Calu3 (cell line): ENCODE results near the gene TNNT2. TPM values are rescaled to one million over a fixed set of nuclear protein-coding genes. Genes with fewer than 3 reads are reported as not detected.

Source experiments
- BruUV-seq: library from RNA; stranded (reverse); fragments of 400-500 nt; replicated peaks from 2 replicates; lab custom pipeline; 2021; lab: Mats Ljungman, UMichigan
- CTCF ChIA-PET: fragments of 300-600 bp; sonication (Branson Sonifier 250); formaldehyde crosslinking; loops from one replicate; lab custom pipeline; 2022; ENCODE audit warnings: antibody characterized with exemption; lab: Charles Lee
- DNase-seq: peaks from one replicate; pipeline ENCODE4 v3.0.0; 2022
- H3K27ac Mint-ChIP-seq: one replicate; pipeline ENCODE4 v1.8.0; 2022; ENCODE audit warnings: mixed read lengths; ENCODE audit not compliant: unreplicated experiment
- H3K27me3 Mint-ChIP-seq: one replicate; pipeline ENCODE4 v1.8.0; 2022; ENCODE audit warnings: mixed read lengths; ENCODE audit not compliant: unreplicated experiment
- H3K36me3 Mint-ChIP-seq: one replicate; pipeline ENCODE4 v1.8.0; 2022; ENCODE audit warnings: mild to moderate bottlenecking, moderate library complexity, mixed read lengths; ENCODE audit not compliant: insufficient read depth, unreplicated experiment
- H3K4me1 Mint-ChIP-seq: one replicate; pipeline ENCODE4 v1.8.0; 2022; ENCODE audit warnings: mild to moderate bottlenecking, low read depth, mixed read lengths; ENCODE audit not compliant: unreplicated experiment
- H3K4me3 Mint-ChIP-seq: one replicate; pipeline ENCODE4 v1.8.0; 2022; ENCODE audit warnings: mild to moderate bottlenecking, low read depth, moderate library complexity, mixed read lengths; ENCODE audit not compliant: unreplicated experiment
- H3K9me3 Mint-ChIP-seq: one replicate; pipeline ENCODE4 v1.8.0; 2022; ENCODE audit warnings: low read depth, mixed read lengths; ENCODE audit not compliant: unreplicated experiment
- CTCF ChIP-seq: fragments of 200-600 bp; IDR thresholded peaks from one replicate; pipeline ENCODE4 v1.8.0; 2022; ENCODE audit warnings: antibody characterized with exemption; ENCODE audit not compliant: unreplicated experiment
- intact Hi-C: fragments of 100-400 bp; cut with micrococcal nuclease; formaldehyde crosslinking; loops from one replicate; pipeline ENCODE4 v1.10.0; 2022; ENCODE audit not compliant: unreplicated experiment
- total RNA-seq: library from RNA; stranded (reverse); gene quantifications from 2 replicates; pipeline ENCODE4 v1.2.3, GENCODE V29; 2022

The TNNT2 gene
- total RNA-seq, 1 experiment from 2014 or later: 1.4 TPM

DNA sequence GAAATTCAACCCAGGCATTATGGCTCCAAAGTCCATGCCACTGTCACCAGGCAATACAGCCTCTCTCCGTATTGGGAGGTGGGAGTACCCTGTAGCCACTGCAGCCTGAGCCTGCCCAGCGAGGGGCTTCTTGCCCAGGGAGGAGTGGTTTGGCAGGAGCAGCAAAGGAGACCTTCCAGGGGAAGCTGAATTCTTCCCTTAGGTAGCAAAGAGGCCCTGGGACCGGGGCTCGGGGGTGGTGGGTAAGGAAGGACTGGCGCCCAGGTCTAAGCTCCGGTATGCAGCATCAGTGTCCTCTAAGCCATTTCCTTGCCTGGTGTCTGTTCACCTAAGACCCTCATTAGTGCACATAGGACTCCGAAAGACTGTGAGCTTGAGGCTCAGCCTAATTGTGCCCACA, 17.0 kb downstream of the TNNT2 start:
- Mint-ChIP-seq H3K27me3 (peaks cover 86% of the 10 kb centered on the region), H3K27ac (no peak overlapping the region), H3K4me1 (no peaks in the 10 kb centered on the region), H3K4me3 (no peak overlapping the region), H3K36me3 (no peaks in the 10 kb centered on the region), H3K9me3 (no peaks in the 10 kb centered on the region)
- TF ChIP-seq CTCF: no peak
- intact Hi-C loops: no loop called here
- BruUV-seq: no TSS peak
- no peak for DNase-seq
- CTCF ChIA-PET: interaction anchor here (0.8 to 3.4 kb wide), 5 partner anchors 7 to 111 kb away, joined by 3 to 24 read pairs (median 7); no protein-coding TSS in a partner anchor

- TF ChIP-seq CTCF: no peak
- no peak for DNase-seq
- no peaks in the 10 kb centered on the region for H3K9me3 Mint-ChIP-seq
- peaks cover 86% of the 10 kb centered on the region for H3K27me3 Mint-ChIP-seq
- CTCF ChIA-PET: interaction anchor here (0.7 to 3.0 kb wide), 2 partner anchors 13 to 105 kb away, joined by 3 to 24 read pairs; no protein-coding TSS in a partner anchor
- no peak overlapping the region for H3K4me3 Mint-ChIP-seq
- no peaks in the 10 kb centered on the region for H3K4me1 Mint-ChIP-seq
- BruUV-seq: no TSS peak
- H3K36me3 Mint-ChIP-seq: no peaks in the 10 kb centered on the region
- intact Hi-C loops: no loop called here
- no peak overlapping the region for H3K27ac Mint-ChIP-seq
Observed at GRCh38 chr1:201359873-201360210, 17.6 kb downstream of the TNNT2 start.

GRCh38 chr1:201359031-201359872, 18.2 kb downstream of the TNNT2 start:
- intact Hi-C loops: no loop called here
- Mint-ChIP-seq H3K4me3 (no peak overlapping the region), H3K4me1 (no peaks in the 10 kb centered on the region), H3K36me3 (no peaks in the 10 kb centered on the region), H3K27ac (no peak overlapping the region), H3K9me3 (no peaks in the 10 kb centered on the region), H3K27me3 (peaks cover 83% of the 10 kb centered on the region)
- no peak for TF ChIP-seq CTCF
- DNase-seq: no peak
- CTCF ChIA-PET: interaction anchor here (0.7 to 3.0 kb wide), 3 partner anchors 12 to 105 kb away, joined by 3 to 24 read pairs (median 10); no protein-coding TSS in a partner anchor
- BruUV-seq: no TSS peak

- no peak for TF ChIP-seq CTCF
- intact Hi-C loops: no loop called here
- DNase-seq: no peak
- Mint-ChIP-seq H3K27ac (no peak overlapping the region), H3K9me3 (no peaks in the 10 kb centered on the region), H3K4me1 (no peaks in the 10 kb centered on the region), H3K27me3 (peaks cover 83% of the 10 kb centered on the region), H3K4me3 (no peak overlapping the region), H3K36me3 (no peaks in the 10 kb centered on the region)
- CTCF ChIA-PET: interaction anchor here (2.9 kb wide), 1 partner anchor 11 kb away, joined by 10 read pairs; no protein-coding TSS in a partner anchor
- no TSS peak for BruUV-seq
Observed at GRCh38 chr1:201358596-201358995, 18.9 kb downstream of the TNNT2 start.
